ENCODE results near the gene PCCA.
A peak's percentile ranks its signal among the peaks of the same experiment; 100 is the strongest.

Gene PCCA

GRCh38 chr13:100526318-100527000, 437.6 kb downstream of the PCCA start:
- no peak for DNase-seq (ENCODE audit: low read depth)

- no peak for DNase-seq (ENCODE audit: low read depth)
These were observed 438.8 kb downstream of the PCCA start for GRCh38 chr13:100527644-100528043.

- no peak for DNase-seq (ENCODE audit: low read depth)
These were observed 439.5 kb downstream of the PCCA start for GRCh38 chr13:100528353-100528752.

GRCh38 chr13:100528820-100529219, 439.9 kb downstream of the PCCA start:
- no peak for DNase-seq (ENCODE audit: low read depth)

GRCh38 chr13:100529666-100530377, 440.9 kb downstream of the PCCA start:
- DNase-seq (ENCODE audit: low read depth), result no peak

GRCh38 chr13:100530671-100531213, 441.8 kb downstream of the PCCA start:
- DNase-seq (ENCODE audit: low read depth), result no peak

- DNase-seq (ENCODE audit: low read depth), result no peak
These were observed 443.3 kb downstream of the PCCA start for GRCh38 chr13:100532090-100532766.

- no peak for DNase-seq (ENCODE audit: low read depth)
These were observed 444.0 kb downstream of the PCCA start for GRCh38 chr13:100532836-100533435.

GRCh38 chr13:100533588-100534041, 444.7 kb downstream of the PCCA start:
- DNase-seq (ENCODE audit: low read depth), result no peak

GRCh38 chr13:100534147-100534843, 445.4 kb downstream of the PCCA start:
- no peak for DNase-seq (ENCODE audit: low read depth)

GRCh38 chr13:100534911-100535310, 446.0 kb downstream of the PCCA start:
- no peak for DNase-seq (ENCODE audit: low read depth)

- DNase-seq (ENCODE audit: low read depth), result no peak
These were observed 446.7 kb downstream of the PCCA start for GRCh38 chr13:100535426-100536135.

- no peak for DNase-seq (ENCODE audit: low read depth)
These were observed 447.8 kb downstream of the PCCA start for GRCh38 chr13:100536643-100537180.

GRCh38 chr13:100537486-100537885, 448.6 kb downstream of the PCCA start:
- DNase-seq (ENCODE audit: low read depth), result no peak

GRCh38 chr13:100537951-100538462, 449.1 kb downstream of the PCCA start:
- DNase-seq (ENCODE audit: low read depth), result no peak

- no peak for DNase-seq (ENCODE audit: low read depth)
These were observed 451.7 kb downstream of the PCCA start for GRCh38 chr13:100540621-100541020.

- DNase-seq (ENCODE audit: low read depth), result no peak
These were observed 453.3 kb downstream of the PCCA start for GRCh38 chr13:100541897-100542825.

- peak; percentile 31 for DNase-seq (ENCODE audit: low read depth)
These were observed 453.9 kb downstream of the PCCA start for GRCh38 chr13:100542826-100543156.

- no peak for DNase-seq (ENCODE audit: low read depth)
These were observed 455.1 kb downstream of the PCCA start for GRCh38 chr13:100543872-100544602.
